Inferior parietal cortex (tissue), 1 donor: ENCODE measurements around the gene DLG2.
"Not testable (repeated sequence)": the region's sequence is repeated elsewhere in the genome, so short reads cannot be mapped to it uniquely, and the experiment has no call there.

Source experiments
- DNase-seq: peaks from one replicate; pipeline ENCODE4 v3.0.0-alpha.2; 2016; ENCODE audit errors: extremely low spot score

Gene DLG2

GRCh38 chr11:84384731-84385130, 1242.4 kb downstream of the DLG2 start:
- peak; percentile 88 for DNase-seq

GRCh38 chr11:84383576-84383975, 1243.6 kb downstream of the DLG2 start:
- DNase-seq, result no peak

- no peak for DNase-seq
Observed at GRCh38 chr11:84381666-84382065, 1245.5 kb downstream of the DLG2 start.

- DNase-seq, result no peak
Observed at GRCh38 chr11:84372381-84372950, 1254.7 kb downstream of the DLG2 start.

GRCh38 chr11:84358034-84358433, 1269.1 kb downstream of the DLG2 start:
- no peak for DNase-seq

- DNase-seq, result no peak
Observed at GRCh38 chr11:84355911-84356310, 1271.2 kb downstream of the DLG2 start.

DNA sequence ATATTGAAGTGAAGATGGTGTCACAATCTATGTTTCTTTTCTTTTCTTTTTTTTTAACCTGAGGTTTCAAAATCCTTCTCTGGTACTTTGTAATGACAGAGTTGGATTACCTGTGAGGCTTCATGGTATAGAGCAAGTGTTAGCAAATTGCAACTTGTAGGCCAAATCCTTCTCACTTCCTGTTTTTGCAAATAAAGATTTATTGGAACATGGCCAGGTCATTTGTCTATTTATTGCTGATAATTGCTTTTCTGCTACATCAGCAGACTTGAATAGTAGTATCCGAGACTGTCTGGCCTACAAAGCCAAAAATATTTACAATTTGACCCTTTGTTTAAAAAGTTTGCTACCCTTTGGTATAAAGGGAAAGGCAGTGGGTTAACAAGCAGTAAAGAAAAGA, 1281.5 kb downstream of the DLG2 start:
- DNase-seq, result no peak

DNA sequence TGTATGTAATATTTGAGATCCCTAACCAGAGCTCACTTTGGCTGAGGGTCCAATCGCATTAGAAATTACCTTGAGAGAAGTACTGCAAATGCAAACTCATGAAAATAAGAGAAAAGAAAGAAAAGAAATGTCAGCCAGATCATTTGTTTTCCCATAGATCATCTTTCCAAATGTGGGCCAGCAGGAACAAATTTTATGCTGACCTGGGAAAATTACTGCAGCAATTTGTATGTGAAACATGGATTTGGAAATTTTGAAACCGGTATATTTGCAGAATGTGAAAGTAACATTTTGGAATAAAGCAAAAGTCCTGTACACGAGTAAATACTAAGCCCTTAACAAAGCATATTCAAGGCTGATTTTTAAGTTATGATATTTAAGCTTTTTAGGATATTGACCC, 1282.1 kb downstream of the DLG2 start:
- DNase-seq, result no peak

GRCh38 chr11:84339796-84340195, 1287.3 kb downstream of the DLG2 start:
- DNase-seq, result no peak

DNA sequence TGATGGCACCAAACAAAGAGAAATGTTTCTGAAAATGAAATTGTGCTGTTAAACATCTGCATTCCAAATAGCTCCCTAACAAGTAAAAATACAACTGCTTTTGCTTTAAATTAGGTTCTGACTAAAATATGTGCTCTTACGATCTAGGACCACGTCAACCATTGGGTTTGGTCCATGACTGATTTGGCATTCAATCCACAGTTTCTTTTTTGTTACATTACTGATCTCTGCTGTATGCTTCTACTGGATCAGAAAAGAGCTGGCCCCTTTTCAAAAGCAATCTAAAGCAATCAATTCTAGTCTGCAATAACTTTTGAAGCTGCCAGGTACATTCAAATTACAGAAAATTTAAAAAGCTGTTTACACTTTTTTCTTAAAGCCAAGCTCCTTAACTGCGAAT, 1293.9 kb downstream of the DLG2 start:
- no peak for DNase-seq

GRCh38 chr11:84322211-84322610, 1304.9 kb downstream of the DLG2 start:
- DNase-seq, result no peak

DNA sequence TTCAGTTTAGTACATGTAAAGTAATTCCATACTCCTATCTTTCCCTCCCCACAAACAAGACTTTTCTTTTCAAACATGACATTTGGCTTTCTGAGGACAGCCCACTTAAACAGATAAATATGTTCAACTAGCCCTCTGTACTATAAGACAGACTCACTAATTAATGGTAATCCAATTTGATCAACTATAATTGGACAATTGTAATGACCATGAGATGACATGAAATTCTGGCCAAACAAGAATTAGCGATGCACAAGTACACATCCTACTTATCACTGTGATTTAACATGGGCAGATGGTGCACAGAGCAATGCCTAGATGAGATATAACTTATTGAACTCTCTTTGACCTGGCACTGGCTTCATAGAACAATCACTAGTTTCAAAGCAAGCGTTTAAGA, 1307.3 kb downstream of the DLG2 start:
- DNase-seq, result no peak

DNA sequence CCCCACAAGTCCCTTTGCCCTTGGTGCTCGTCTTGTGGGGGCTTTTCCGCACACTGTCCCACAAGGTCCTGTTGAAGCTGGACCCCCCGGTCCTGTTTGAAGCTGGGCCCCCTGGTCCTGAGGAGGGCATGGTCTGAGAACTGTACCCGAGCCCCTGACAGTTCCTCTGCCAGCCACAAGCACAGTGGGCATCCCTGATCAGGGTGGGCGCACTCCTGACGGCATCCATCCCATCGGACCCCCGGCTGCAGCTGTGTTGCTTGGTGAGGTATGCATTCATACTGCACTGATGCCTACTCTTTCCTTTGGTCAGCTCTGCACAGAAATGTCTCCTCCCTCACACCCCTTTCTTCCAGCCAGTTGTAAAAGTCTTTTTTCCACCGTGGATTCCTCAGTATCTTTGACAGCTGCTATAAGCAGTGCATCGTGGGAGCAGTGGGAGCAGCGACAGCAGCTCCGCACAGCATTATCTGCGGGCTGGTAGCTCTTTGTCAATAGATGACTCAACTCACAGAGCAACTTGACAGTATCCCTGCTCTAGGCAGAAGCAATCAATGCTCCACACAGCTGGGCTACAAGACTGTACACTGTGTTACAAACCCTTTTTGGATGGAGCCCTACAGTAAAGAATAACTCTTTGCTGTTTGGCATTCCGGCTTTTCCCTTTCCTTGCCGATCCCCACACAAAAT, 1310.1 kb downstream of the DLG2 start:
- peak; percentile 83 for DNase-seq

DNA sequence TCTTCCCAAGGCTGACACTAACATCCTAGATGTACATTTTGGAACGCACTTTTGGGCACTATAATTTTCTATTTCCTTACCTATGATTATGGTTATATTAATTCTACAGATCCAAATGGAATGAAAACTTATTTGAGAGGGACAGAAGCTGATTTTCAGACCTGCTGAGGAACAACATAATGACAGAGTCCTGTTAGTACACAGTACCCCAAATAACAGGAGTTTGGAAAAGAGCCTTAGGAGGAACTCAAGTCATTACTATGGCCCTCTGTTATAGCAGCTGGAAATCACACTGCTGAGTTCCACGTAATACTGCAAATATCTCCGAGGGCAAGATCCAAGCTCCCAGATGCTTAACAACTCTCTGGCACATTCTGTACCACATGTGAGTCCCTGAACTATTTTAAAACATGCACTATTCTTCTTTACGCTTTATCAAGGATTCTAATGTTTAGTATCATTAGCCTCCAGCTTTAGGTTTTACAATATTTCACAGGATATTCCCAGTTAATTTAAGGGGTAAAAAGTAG, 1313.2 kb downstream of the DLG2 start:
- DNase-seq, result no peak

- DNase-seq, result no peak
Observed at GRCh38 chr11:84310268-84310667, 1316.9 kb downstream of the DLG2 start.

DNA sequence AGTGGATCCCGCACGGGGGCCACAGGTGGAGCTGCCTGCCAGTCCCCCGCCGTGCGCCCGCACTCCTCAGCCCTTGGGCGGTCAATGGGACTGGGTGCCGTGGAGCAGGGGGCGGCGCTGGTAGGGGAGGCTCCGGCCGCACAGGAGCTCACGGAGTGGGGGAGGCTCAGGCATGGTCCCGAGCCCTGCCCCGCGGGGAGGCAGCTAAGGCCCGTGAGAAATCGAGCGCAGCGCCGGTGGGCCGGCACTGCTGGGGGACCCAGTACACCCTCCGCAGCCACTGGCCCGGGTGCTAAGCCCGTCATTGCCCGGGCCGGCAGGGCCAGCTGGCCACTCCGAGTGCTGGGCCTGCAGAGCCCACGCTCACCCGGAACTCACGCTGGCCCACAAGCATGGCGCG, 1318.7 kb downstream of the DLG2 start:
- not testable (repeated sequence) for DNase-seq

GRCh38 chr11:84300092-84300491, 1327.1 kb downstream of the DLG2 start:
- no peak for DNase-seq

GRCh38 chr11:84297570-84297969, 1329.6 kb downstream of the DLG2 start:
- DNase-seq, result no peak

- DNase-seq, result no peak
Observed at GRCh38 chr11:84295815-84296214, 1331.3 kb downstream of the DLG2 start.

DNA sequence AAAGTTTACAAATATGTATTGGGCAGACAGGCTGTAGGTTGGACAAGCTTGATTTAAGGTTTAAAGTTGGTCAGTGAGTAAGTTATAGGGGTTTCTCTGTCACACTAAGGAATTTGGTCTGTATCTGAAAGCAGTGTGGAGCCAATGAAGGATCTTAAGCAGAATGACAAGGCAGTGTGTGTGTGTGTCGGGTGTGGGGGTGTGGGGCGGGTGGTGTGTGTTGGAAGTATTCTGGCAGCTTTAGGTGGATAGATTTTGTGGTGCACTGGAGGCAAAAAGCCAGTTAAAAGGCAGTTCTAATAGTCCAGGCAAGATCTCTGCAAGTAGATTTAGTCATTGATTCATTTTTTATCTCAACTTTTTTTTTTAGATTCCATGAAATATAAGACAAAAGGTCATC, 1334.2 kb downstream of the DLG2 start:
- DNase-seq, result no peak

DNA sequence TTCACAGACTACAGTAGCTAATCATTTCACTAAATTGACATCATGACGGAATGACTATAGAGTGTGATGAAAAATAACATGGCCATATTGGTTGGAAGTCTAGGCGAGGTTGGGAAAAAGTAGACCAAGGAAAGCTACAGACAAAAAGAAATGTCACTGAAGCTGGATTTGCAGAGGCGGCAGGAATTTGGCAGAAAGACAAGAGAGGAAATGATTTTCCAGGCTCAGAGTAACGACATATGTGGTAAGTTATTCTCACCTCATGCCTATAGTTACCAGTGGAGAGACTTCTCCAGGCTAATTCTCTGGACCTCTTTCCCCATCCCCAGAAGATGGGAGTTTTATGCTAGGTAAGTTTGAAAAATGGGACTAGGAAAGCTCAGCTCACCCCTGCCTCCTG, 1335.1 kb downstream of the DLG2 start:
- DNase-seq, result no peak

DNA sequence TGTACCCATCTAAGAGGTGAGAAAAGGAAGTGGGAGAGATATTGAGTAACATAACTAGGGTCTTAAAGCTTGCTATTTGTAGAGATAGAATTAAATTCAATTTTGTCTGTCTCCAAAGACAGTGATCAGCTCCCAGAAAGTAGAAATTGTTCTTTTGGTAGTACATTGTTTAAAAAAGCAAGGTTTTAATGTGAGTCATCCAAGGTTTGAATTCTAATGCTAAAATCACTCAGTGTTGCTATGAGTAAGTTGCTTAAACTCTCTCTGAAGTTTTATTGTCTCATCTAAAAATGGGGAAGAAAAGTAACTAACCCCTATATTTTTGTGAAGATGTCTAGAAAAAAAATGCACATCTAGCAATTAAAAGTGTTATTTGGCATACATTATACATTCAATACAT, 1336.5 kb downstream of the DLG2 start:
- no peak for DNase-seq

DNA sequence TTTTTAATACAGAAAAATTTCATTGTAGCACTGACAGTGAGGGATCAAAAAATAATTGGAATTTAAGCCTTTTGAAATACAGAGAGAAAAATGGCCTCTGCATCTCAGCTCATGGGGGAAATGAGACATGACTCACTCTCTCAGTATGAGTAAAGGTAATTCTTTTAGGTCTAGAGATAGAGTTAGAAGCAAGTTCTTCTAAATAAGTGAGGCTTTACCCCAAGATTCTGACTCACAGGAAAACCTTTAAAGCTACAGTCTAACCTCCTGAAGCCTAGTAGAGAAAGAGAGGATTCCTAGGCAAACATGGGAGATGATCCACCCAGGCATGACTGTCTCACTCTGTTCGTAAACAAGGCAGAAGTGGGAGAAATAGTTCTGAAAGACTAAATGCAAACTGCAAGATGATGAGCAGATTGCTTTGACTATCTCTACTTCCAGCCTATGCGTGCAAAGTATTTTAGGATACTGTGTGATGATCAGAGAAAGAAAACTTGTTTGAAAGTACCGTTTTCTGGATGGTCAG, 1337.7 kb downstream of the DLG2 start:
- no peak for DNase-seq
